Right atrium auricular region (tissue), 2 donors: Measurements from ENCODE around the gene PLCH1. TPM values are rescaled to one million over a fixed set of nuclear protein-coding genes. Genes with fewer than 3 reads are reported as not detected.

Source experiments
- DNase-seq: peaks from one replicate; pipeline ENCODE4 v3.0.0-alpha.2; 2019; ENCODE audit warnings: low spot score
- H3K27ac ChIP-seq, 2 donors: fragments of 200-600 bp; sonication (generic); 1 replicate in 1 of 2; 2 replicates in 1 of 2; pipeline ENCODE4 v1.5.1; 2016 to 2019
- H3K27me3 ChIP-seq, 2 donors: fragments of 200-600 bp; sonication (generic); one replicate each; pipeline versions ENCODE4 v1.5.1 to v1.6.0; 2017 to 2019
- H3K36me3 ChIP-seq: fragments of 200-600 bp; sonication (generic); one replicate; pipeline ENCODE4 v1.5.1; 2016
- H3K4me1 ChIP-seq, 2 donors: fragments of 200-600 bp; sonication (generic); one replicate each; pipeline versions ENCODE4 v1.5.1 to v1.6.0; 2017 to 2019
- H3K4me3 ChIP-seq, 2 donors: fragments of 200-600 bp; sonication (generic); 1 replicate in 1 of 2; 2 replicates in 1 of 2; pipeline ENCODE4 v1.5.1; 2017 to 2019; ENCODE audit warnings: mild to moderate bottlenecking in 1 of 2, moderate library complexity in 1 of 2
- H3K9me3 ChIP-seq, 2 donors: fragments of 200-600 bp; sonication (generic); one replicate each; pipeline ENCODE4 v1.5.1; 2019
- CTCF ChIP-seq, 2 donors: fragments of 200-600 bp; sonication (generic); IDR thresholded peaks; one replicate each; pipeline ENCODE4 v1.5.1; 2019; ENCODE audit warnings: antibody characterized with exemption in 2 of 2
- total RNA-seq, 2 donors: library from RNA; depleted of rRNA; stranded (reverse); fragments of >200 nt; gene quantifications; one replicate each; pipeline ENCODE4 v1.1.0, GENCODE V29; 2016

The PLCH1 gene, protein sequence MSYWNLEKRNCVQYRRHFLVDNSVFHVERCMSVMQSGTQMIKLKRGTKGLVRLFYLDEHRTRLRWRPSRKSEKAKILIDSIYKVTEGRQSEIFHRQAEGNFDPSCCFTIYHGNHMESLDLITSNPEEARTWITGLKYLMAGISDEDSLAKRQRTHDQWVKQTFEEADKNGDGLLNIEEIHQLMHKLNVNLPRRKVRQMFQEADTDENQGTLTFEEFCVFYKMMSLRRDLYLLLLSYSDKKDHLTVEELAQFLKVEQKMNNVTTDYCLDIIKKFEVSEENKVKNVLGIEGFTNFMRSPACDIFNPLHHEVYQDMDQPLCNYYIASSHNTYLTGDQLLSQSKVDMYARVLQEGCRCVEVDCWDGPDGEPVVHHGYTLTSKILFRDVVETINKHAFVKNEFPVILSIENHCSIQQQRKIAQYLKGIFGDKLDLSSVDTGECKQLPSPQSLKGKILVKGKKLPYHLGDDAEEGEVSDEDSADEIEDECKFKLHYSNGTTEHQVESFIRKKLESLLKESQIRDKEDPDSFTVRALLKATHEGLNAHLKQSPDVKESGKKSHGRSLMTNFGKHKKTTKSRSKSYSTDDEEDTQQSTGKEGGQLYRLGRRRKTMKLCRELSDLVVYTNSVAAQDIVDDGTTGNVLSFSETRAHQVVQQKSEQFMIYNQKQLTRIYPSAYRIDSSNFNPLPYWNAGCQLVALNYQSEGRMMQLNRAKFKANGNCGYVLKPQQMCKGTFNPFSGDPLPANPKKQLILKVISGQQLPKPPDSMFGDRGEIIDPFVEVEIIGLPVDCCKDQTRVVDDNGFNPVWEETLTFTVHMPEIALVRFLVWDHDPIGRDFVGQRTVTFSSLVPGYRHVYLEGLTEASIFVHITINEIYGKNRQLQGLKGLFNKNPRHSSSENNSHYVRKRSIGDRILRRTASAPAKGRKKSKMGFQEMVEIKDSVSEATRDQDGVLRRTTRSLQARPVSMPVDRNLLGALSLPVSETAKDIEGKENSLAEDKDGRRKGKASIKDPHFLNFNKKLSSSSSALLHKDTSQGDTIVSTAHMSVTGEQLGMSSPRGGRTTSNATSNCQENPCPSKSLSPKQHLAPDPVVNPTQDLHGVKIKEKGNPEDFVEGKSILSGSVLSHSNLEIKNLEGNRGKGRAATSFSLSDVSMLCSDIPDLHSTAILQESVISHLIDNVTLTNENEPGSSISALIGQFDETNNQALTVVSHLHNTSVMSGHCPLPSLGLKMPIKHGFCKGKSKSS (N-terminal part only)
- total RNA-seq, result 1 to 10 TPM; 1.4 to 1.5 TPM

DNA sequence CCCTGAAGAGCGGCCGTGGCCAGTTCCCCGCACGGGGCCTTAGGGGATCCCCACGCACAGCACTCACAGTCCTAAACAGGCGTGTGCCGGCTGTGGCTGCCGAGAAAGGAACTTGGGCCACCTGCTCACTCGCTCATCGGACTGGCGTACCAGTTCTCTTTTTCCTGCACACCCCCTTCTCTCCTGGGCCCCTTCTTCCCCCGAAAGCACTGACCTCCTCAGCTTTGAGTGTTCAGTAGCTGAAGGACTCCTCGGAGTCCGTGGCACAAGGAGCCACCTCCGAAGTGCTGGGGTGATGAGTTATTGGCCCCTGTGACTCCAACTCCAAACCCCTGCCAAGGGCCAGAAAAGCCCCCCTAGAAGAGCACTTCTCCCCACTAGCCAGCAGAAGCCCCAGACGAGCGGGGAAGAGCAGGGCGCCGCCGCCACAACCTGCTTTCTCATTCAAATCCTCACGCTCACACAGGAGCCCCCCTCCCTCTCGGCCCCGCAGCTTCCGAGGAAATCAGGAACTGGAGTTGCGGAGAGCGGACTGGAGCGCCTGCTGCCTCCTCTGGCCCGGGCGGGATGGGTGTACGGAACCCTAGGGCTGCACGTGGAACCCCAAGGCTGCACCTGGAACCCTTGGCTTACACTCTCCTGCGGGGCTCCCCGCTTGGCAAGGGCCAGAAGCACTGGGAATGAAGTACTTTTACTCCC lies at the start of gene PLCH1:
Gene PLCH1, minus strand, starts transcription at position 446 of the 699 bp plus-strand sequence. CDS start 40,847 bp downstream, outside the sequence.
- DNase-seq, result peak; percentile 64
- Histone ChIP-seq H3K4me1 (peaks cover 0 to 28% of the 10 kb centered on the region in 2 donors), H3K4me3 (peak within 1 kb of the TSS; percentile 54 to 71), H3K9me3 (no peaks in the 10 kb centered on the region), H3K27ac (peak within 1 kb of the TSS in 1 of 2 donors; percentile 35), H3K27me3 (no peaks in the 10 kb centered on the region), H3K36me3 (no peaks in the 10 kb centered on the region)
- no peak for TF ChIP-seq CTCF (IDR thresholded peaks at IDR 0.05)

DNA sequence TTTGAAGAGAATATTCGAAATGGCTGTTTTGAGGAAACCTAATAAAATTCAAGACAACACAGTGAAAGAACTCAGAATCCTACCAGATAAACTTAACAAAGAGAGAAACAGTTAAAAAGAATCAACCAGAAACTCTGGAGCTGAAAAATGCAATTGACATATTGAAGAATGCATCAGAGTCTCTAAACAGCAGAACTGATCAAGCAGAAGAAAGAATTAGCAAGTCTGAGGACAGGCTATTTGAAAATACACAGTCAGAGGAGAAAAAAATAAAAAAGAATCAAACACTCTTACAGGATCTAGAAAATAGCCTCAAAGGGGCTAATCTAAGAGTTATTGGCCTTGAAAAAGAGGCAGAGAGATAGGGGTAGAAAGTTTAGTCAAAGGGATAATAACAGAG lies 47.7 kb upstream of the PLCH1 start:
- Histone ChIP-seq H3K4me1 (no peaks in the 10 kb centered on the region), H3K27me3 (no peaks in the 10 kb centered on the region), H3K4me3 (no peak overlapping the region), H3K9me3 (no peaks in the 10 kb centered on the region), H3K36me3 (no peaks in the 10 kb centered on the region), H3K27ac (no peak overlapping the region)
- no peak for TF ChIP-seq CTCF (IDR thresholded peaks at IDR 0.05)
- DNase-seq, result no peak

DNA sequence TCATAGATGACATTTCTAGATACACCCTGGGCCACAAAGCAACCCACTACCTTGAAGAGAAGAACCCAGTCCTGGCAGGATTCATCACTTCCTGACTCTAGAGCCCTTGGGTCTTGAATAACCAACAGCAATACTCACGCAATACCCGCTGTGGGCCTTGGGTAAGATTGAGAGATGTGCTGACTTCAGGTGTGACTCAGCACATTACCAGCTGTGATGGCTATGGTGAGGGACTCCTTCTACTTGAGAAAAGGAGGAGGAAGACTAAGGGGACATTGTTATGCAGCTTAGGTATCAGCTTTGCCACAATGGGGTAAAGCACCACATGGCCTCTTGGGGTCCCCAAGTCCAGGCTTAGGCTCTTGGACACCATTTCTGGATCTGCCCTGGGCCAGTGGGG lies 46.3 kb upstream of the PLCH1 start:
- H3K36me3 ChIP-seq, result no peaks in the 10 kb centered on the region
- no peaks in the 10 kb centered on the region for H3K4me1 ChIP-seq
- no peak for TF ChIP-seq CTCF (IDR thresholded peaks at IDR 0.05)
- no peak for DNase-seq
- H3K9me3 ChIP-seq, result no peaks in the 10 kb centered on the region
- no peak overlapping the region for H3K4me3 ChIP-seq
- H3K27ac ChIP-seq, result no peak overlapping the region
- H3K27me3 ChIP-seq, result no peaks in the 10 kb centered on the region

DNA sequence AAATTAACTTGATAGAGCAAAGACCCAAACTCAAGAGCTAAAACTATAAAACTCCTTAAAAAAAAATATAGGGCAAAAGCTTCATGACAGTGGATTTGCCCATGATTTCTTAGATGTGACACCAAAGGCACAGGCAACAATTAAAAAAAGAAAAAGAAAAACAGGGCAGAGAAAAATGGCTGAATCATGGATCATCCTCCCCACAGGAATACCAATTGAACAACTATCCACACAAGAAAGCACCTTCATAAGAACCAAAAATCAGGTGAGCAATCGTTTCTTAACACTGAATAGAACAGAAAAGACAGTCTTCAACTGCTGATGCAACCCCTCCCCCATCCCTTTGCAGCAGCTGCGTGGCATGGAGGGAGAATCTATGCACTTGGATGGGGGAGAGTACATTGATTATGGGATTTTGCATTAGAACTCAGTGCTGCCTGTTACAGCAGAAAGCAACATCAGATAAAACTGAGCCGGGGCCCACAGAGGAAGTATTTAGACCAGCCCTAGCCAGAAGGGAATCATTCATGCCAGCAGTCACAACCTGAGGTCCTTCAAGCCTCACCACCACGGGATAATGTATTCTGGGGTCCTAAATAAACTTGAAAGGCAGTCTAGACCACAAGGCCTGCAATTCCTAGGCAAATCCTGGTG lies 45.5 kb upstream of the PLCH1 start:
- Histone ChIP-seq H3K4me1 (no peaks in the 10 kb centered on the region), H3K36me3 (no peaks in the 10 kb centered on the region), H3K27me3 (no peaks in the 10 kb centered on the region), H3K4me3 (no peak overlapping the region), H3K9me3 (no peaks in the 10 kb centered on the region), H3K27ac (no peak overlapping the region)
- TF ChIP-seq CTCF (IDR thresholded peaks at IDR 0.05), result no peak
- no peak for DNase-seq
